HG03196 (cell line): Measurements from ENCODE around the gene PTGR3.

Experiments used
- ATAC-seq: cut with Tn5 transposase; IDR thresholded peaks from one replicate; pipeline ENCODE4 v1.9.1; 2021; ENCODE audit not compliant: unreplicated experiment

The PTGR3 gene

GRCh38 chr18:75235896-75236295 lies 27.0 kb upstream of the PTGR3 start:
- ATAC-seq, result no peak

- no peak for ATAC-seq
Observed at GRCh38 chr18:75234901-75235300, 26.0 kb upstream of the PTGR3 start.

GRCh38 chr18:75231053-75231406 lies 22.1 kb upstream of the PTGR3 start:
- ATAC-seq, result no peak

GRCh38 chr18:75230163-75231052 lies 21.5 kb upstream of the PTGR3 start:
- ATAC-seq, result no peak

- ATAC-seq, result no peak
Observed at GRCh38 chr18:75229437-75229836, 20.5 kb upstream of the PTGR3 start.

- ATAC-seq, result no peak
Observed at GRCh38 chr18:75228967-75229366, 20.0 kb upstream of the PTGR3 start.

- ATAC-seq, result no peak
Observed at GRCh38 chr18:75227535-75228296, 18.8 kb upstream of the PTGR3 start.

- ATAC-seq, result no peak
Observed at GRCh38 chr18:75226956-75227316, 18.0 kb upstream of the PTGR3 start.

GRCh38 chr18:75226286-75226955 lies 17.5 kb upstream of the PTGR3 start:
- no peak for ATAC-seq

GRCh38 chr18:75223687-75224347 lies 14.9 kb upstream of the PTGR3 start:
- ATAC-seq, result no peak

- no peak for ATAC-seq
Observed at GRCh38 chr18:75222407-75222806, 13.5 kb upstream of the PTGR3 start.

GRCh38 chr18:75221897-75222296 lies 13.0 kb upstream of the PTGR3 start:
- no peak for ATAC-seq

GRCh38 chr18:75221397-75221796 lies 12.5 kb upstream of the PTGR3 start:
- no peak for ATAC-seq

GRCh38 chr18:75220551-75221355 lies 11.8 kb upstream of the PTGR3 start:
- ATAC-seq, result no peak

GRCh38 chr18:75219745-75220375 lies 10.9 kb upstream of the PTGR3 start:
- ATAC-seq, result no peak

GRCh38 chr18:75218065-75218923 lies 9.4 kb upstream of the PTGR3 start:
- ATAC-seq, result no peak

- no peak for ATAC-seq
Observed at GRCh38 chr18:75216911-75217689, 8.2 kb upstream of the PTGR3 start.

- no peak for ATAC-seq
Observed at GRCh38 chr18:75216212-75216910, 7.4 kb upstream of the PTGR3 start.
